Measurements from ENCODE around the gene FAM43A. TPM values are rescaled to one million over a fixed set of nuclear protein-coding genes. Genes with fewer than 3 reads are reported as not detected.

The FAM43A gene
- total RNA-seq, 1 donor from 2014 or later, result 1.7 TPM

GRCh38 chr3:194688946-194689345 is 3.3 kb downstream of the FAM43A start:
- Histone ChIP-seq H3K36me3 (ENCODE audit: control insufficient read depth, insufficient read depth, low read length) (no peaks in the 10 kb centered on the region), H3K27me3 (ENCODE audit: control insufficient read depth, insufficient read depth, low read length) (peaks cover 9% of the 10 kb centered on the region), H3K4me3 (ENCODE audit: low read depth, low read length) (no peak overlapping the region)
- TF ChIP-seq, protein P1, sequence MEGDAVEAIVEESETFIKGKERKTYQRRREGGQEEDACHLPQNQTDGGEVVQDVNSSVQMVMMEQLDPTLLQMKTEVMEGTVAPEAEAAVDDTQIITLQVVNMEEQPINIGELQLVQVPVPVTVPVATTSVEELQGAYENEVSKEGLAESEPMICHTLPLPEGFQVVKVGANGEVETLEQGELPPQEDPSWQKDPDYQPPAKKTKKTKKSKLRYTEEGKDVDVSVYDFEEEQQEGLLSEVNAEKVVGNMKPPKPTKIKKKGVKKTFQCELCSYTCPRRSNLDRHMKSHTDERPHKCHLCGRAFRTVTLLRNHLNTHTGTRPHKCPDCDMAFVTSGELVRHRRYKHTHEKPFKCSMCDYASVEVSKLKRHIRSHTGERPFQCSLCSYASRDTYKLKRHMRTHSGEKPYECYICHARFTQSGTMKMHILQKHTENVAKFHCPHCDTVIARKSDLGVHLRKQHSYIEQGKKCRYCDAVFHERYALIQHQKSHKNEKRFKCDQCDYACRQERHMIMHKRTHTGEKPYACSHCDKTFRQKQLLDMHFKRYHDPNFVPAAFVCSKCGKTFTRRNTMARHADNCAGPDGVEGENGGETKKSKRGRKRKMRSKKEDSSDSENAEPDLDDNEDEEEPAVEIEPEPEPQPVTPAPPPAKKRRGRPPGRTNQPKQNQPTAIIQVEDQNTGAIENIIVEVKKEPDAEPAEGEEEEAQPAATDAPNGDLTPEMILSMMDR (IDR thresholded peaks at IDR 0.05; ENCODE audit: insufficient read depth, low read length, poor library complexity, severe bottlenecking), result no peak
- DNase-seq (ENCODE audit: low read depth), result no peak

DNA sequence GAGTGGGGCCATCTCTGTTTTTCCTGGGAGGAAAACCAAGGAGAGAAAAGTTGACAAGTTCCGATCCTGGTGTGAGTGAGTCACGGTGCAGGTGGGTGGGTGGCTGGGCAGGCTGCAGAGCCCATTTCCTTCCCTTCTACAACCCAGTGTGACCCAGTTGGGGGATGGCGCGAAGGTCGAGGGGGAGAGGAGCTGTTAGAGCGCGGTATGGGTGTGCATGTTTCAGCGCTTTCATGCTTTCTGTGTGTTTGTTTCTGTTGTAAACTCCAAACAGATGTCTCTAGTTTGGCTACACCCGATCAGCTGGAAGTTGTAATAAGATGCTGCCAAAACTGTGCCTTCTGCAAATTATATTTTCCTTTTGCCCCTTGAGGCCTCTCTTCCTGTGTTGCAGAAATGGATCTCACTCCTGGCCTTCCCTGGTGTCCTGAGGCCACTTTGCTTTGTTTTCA is 3.8 kb downstream of the FAM43A start:
- TF ChIP-seq, protein P1 (IDR thresholded peaks at IDR 0.05; ENCODE audit: insufficient read depth, low read length, poor library complexity, severe bottlenecking), result no peak
- H3K36me3 ChIP-seq (ENCODE audit: control insufficient read depth, insufficient read depth, low read length), result no peaks in the 10 kb centered on the region
- H3K4me3 ChIP-seq (ENCODE audit: low read depth, low read length), result no peak overlapping the region
- no peak for DNase-seq (ENCODE audit: low read depth)
- peaks cover 9% of the 10 kb centered on the region for H3K27me3 ChIP-seq (ENCODE audit: control insufficient read depth, insufficient read depth, low read length)

DNA sequence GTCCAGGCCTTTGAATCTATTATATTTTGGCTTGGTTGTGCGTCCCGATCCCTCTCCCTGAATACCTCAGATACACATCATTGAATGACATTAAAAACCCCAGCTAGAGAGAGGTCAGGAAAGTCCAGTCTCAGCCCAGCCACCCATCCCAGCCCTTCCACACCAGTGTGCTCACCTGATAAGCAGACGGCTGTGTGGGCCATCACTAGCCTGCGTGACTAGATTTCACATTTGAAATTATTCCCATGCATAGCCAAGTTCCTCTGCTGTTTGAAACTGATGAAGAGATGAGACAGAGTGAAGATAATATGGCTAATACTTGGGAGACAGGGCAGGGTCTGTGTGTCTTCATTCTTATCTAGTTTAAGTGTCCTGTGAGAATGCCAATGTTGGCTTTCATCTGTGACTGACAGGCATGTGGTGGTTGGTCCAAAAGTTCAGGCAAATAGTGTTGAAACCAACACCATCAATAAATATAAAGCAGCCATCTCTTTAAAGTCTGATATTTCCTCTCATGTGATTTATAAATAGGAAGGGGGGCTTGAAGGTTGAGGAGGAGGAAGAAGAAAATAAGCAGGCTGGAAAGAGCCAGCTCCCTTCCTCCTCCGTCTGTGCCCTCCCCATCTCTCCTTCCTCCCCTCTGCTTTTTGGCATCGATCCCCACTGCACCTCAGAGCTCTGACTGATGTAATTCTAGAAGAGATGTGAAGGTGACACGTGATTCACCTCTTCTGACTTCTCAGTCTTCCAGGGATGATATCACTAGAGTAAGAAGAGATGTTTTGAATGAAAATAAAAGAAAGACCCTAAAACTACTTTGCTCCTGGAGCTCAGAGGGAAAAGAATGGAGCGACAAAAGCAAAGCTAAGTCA is 5.1 kb downstream of the FAM43A start:
- TF ChIP-seq, protein P1 (IDR thresholded peaks at IDR 0.05; ENCODE audit: insufficient read depth, low read length, poor library complexity, severe bottlenecking), result no peak
- peaks cover 13% of the 10 kb centered on the region for H3K27me3 ChIP-seq (ENCODE audit: control insufficient read depth, insufficient read depth, low read length)
- no peaks in the 10 kb centered on the region for H3K36me3 ChIP-seq (ENCODE audit: control insufficient read depth, insufficient read depth, low read length)
- no peak overlapping the region for H3K4me3 ChIP-seq (ENCODE audit: low read depth, low read length)
- DNase-seq (ENCODE audit: low read depth), result no peak

DNA sequence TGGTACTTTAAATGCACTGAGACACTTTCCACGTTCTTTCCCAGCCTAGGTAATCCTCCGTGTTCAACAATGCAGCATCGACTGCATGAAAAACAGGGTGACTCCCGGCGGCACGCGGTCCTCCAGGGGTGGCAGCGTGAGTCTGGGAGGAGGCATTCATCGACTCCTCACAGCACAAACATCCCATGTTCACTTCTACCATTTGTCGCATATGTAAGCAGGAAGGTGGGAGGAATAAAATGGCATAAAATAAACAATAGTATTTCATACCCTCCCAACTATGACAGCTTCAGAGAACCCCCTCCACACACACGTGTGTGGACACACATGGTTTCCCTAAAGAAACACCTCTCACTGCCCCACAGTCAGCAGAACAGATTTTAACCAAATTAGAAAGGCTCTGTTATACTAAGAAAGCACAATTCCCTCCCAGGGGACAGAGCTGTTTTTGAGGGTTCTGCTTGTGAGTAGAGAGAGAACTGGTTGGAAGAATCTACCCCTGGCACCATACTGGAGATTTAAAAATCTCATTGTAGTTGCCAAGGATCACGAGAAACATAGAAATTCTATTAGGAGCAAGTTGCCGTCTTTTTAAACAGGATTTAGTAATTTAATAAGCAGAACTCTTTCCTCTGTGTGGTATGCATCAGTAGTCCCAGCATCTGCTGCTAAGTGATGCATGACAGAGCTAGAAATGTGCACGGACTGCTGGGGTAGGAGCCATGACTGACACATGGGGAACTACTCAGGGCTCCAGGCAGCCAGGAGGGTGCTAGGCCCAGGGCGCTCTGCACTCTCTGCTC is 6.0 kb downstream of the FAM43A start:
- Histone ChIP-seq H3K4me3 (ENCODE audit: low read depth, low read length) (no peak overlapping the region), H3K36me3 (ENCODE audit: control insufficient read depth, insufficient read depth, low read length) (no peaks in the 10 kb centered on the region), H3K27me3 (ENCODE audit: control insufficient read depth, insufficient read depth, low read length) (peaks cover 13% of the 10 kb centered on the region)
- TF ChIP-seq, protein P1 (IDR thresholded peaks at IDR 0.05; ENCODE audit: insufficient read depth, low read length, poor library complexity, severe bottlenecking), result no peak
- no peak for DNase-seq (ENCODE audit: low read depth)

DNA sequence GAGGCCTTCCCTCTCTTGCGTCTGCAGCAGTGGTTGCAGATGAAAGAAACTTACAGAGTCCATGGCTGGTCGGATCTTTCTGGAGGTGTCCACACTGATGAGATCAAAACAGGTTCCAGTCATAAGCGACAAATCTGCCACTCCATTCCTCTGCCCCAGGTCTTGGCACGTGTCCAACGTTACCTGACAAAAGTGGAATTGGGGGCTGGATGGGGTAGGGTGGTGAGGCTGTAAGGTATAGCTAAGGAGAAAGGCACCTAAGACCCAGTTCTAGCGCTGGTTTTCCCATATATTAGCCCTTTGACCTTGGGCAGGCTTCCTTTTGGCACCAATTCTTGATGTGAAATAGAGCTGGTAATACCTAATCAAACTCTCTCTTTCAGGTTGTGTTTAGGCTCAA is 11.0 kb downstream of the FAM43A start:
- H3K36me3 ChIP-seq (ENCODE audit: control insufficient read depth, insufficient read depth, low read length), result no peaks in the 10 kb centered on the region
- TF ChIP-seq, protein P1 (IDR thresholded peaks at IDR 0.05; ENCODE audit: insufficient read depth, low read length, poor library complexity, severe bottlenecking), result no peak

More for the DNA sequence above, 11.0 kb downstream of the FAM43A start:
- DNase-seq (ENCODE audit: low read depth), result no peak
- peaks cover 5% of the 10 kb centered on the region for H3K27me3 ChIP-seq (ENCODE audit: control insufficient read depth, insufficient read depth, low read length)
- H3K4me3 ChIP-seq (ENCODE audit: low read depth, low read length), result no peak overlapping the region
